ENCODE results near the gene CFAP47.

DNA sequence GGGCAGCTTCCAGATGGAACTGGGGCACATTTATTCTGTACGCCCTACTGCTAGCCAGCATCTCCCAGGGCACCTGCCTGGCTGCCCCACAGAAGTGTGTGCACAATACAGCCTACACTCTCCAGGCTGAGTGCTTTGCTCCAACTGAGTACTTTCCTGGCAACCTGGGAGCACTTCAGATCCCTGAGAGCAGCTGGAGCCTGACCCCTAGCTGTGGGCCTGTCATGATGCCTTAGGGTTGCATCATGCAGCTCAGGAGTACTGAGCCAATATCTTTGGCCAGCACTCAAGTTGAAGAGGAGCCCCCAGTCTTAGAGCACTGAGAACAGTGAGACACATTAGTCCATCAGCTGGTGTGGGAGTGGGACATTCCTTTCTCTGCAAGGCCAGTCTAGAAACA is 321.9 kb downstream of the CFAP47 start:
- no peak for TF ChIP-seq EP400 (IDR thresholded peaks at IDR 0.05)
- TF ChIP-seq, protein P1, sequence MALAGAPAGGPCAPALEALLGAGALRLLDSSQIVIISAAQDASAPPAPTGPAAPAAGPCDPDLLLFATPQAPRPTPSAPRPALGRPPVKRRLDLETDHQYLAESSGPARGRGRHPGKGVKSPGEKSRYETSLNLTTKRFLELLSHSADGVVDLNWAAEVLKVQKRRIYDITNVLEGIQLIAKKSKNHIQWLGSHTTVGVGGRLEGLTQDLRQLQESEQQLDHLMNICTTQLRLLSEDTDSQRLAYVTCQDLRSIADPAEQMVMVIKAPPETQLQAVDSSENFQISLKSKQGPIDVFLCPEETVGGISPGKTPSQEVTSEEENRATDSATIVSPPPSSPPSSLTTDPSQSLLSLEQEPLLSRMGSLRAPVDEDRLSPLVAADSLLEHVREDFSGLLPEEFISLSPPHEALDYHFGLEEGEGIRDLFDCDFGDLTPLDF (CRISPR knock-in tag; IDR thresholded peaks at IDR 0.05), result no peak
- TF ChIP-seq, protein P2, sequence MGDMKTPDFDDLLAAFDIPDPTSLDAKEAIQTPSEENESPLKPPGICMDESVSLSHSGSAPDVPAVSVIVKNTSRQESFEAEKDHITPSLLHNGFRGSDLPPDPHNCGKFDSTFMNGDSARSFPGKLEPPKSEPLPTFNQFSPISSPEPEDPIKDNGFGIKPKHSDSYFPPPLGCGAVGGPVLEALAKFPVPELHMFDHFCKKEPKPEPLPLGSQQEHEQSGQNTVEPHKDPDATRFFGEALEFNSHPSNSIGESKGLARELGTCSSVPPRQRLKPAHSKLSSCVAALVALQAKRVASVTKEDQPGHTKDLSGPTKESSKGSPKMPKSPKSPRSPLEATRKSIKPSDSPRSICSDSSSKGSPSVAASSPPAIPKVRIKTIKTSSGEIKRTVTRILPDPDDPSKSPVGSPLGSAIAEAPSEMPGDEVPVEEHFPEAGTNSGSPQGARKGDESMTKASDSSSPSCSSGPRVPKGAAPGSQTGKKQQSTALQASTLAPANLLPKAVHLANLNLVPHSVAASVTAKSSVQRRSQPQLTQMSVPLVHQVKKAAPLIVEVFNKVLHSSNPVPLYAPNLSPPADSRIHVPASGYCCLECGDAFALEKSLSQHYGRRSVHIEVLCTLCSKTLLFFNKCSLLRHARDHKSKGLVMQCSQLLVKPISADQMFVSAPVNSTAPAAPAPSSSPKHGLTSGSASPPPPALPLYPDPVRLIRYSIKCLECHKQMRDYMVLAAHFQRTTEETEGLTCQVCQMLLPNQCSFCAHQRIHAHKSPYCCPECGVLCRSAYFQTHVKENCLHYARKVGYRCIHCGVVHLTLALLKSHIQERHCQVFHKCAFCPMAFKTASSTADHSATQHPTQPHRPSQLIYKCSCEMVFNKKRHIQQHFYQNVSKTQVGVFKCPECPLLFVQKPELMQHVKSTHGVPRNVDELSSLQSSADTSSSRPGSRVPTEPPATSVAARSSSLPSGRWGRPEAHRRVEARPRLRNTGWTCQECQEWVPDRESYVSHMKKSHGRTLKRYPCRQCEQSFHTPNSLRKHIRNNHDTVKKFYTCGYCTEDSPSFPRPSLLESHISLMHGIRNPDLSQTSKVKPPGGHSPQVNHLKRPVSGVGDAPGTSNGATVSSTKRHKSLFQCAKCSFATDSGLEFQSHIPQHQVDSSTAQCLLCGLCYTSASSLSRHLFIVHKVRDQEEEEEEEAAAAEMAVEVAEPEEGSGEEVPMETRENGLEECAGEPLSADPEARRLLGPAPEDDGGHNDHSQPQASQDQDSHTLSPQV (IDR thresholded peaks at IDR 0.05), result no peak
- TF ChIP-seq, protein P3, sequence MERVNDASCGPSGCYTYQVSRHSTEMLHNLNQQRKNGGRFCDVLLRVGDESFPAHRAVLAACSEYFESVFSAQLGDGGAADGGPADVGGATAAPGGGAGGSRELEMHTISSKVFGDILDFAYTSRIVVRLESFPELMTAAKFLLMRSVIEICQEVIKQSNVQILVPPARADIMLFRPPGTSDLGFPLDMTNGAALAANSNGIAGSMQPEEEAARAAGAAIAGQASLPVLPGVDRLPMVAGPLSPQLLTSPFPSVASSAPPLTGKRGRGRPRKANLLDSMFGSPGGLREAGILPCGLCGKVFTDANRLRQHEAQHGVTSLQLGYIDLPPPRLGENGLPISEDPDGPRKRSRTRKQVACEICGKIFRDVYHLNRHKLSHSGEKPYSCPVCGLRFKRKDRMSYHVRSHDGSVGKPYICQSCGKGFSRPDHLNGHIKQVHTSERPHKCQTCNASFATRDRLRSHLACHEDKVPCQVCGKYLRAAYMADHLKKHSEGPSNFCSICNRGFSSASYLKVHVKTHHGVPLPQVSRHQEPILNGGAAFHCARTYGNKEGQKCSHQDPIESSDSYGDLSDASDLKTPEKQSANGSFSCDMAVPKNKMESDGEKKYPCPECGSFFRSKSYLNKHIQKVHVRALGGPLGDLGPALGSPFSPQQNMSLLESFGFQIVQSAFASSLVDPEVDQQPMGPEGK (CRISPR knock-in tag; IDR thresholded peaks at IDR 0.05; ENCODE audit: borderline replicate concordance), result no peak
- TF ChIP-seq ZNF239 (CRISPR knock-in tag; IDR thresholded peaks at IDR 0.05), result no peak
- no peak for TF ChIP-seq BRF1 (IDR thresholded peaks at IDR 0.05; ENCODE audit: borderline replicate concordance, extremely low read depth, insufficient read length)

Data from K562 (cell line).